Panc1 (cell line): ENCODE measurements around the gene MT4.

Experiments
- CTCF ChIP-seq: fragments of 450-650 bp; IDR thresholded peaks from 2 replicates; pipeline ENCODE4 v1.5.1; 2017; ENCODE audit warnings: mild to moderate bottlenecking
- POLR2AphosphoS5 ChIP-seq: IDR thresholded peaks from 2 replicates; pipeline ENCODE4 v1.6.1; 2012; ENCODE audit warnings: mild to moderate bottlenecking, low read depth, low read length, moderate library complexity
- REST ChIP-seq, 2 experiments: IDR thresholded peaks; 2 replicates each; pipeline ENCODE4 v1.6.1; 2011 to 2012; ENCODE audit warnings: low read depth in 2 of 2, control low read depth in 1 of 2, low read length in 1 of 2, mild to moderate bottlenecking in 1 of 2, moderate library complexity in 1 of 2; ENCODE audit not compliant: insufficient read depth in 1 of 2
- SIN3A ChIP-seq: IDR thresholded peaks from 2 replicates; pipeline ENCODE4 v1.6.1; 2012; ENCODE audit warnings: low read depth, mild to moderate bottlenecking, low read length, moderate library complexity, borderline replicate concordance; ENCODE audit not compliant: insufficient read depth

GRCh38 chr16:56610017-56610608 is 45.2 kb downstream of the MT4 start:
- TF ChIP-seq CTCF (no peak), SIN3A (peak; percentile 69; the same call in 1 of the 2 replicates), REST (IDR thresholded peaks at IDR 0.05; ENCODE audit: insufficient read depth in 1 of 2, low read depth in 2 of 2, low read length in 1 of 2) (no peak), POLR2AphosphoS5 (peak; percentile 53; the same call in 1 of the 2 replicates)
